SK-N-SH (cell line): Measurements from ENCODE around the gene HSPA5. TPM values are rescaled to one million over a fixed set of nuclear protein-coding genes. Genes with fewer than 3 reads are reported as not detected.
"Not testable (repeated sequence)": the region's sequence is repeated elsewhere in the genome, so short reads cannot be mapped to it uniquely, and the experiment has no call there.

Experiments
- CTCF ChIA-PET: fragments of 300-600, 350-600 bp; formaldehyde crosslinking; extraction: SDS; loops from one replicate; lab custom pipeline; 2021; lab: Yijun Ruan, JAX
- POLR2A ChIA-PET: fragments of 350-600 bp; sonication (Branson Sonifier 250); formaldehyde crosslinking; extraction: SDS; loops from one replicate; lab custom pipeline; 2020; ENCODE audit warnings: antibody characterized with exemption, inconsistent platforms; lab: Yijun Ruan, JAX
- DNase-seq: peaks from one replicate; pipeline ENCODE4 v3.0.0; 2012
- H2AFZ ChIP-seq: fragments of 200-600 bp; sonication (generic); 2 replicates; pipeline ENCODE4 v1.8.1; 2016; ENCODE audit warnings: antibody characterized with exemption, mild to moderate bottlenecking, low read depth
- H3F3A ChIP-seq: fragments of 200-600 bp; sonication (generic); replicated peaks from 2 replicates; pipeline ENCODE3; 2016; ENCODE audit warnings: antibody characterized with exemption, mild to moderate bottlenecking; ENCODE audit not compliant: insufficient read depth
- H3K27ac ChIP-seq, 2 experiments: fragments of 200-500 bp in 1 of 2; fragments of 200-600 bp in 1 of 2; sonication (Bioruptor generic) in 1 of 2; sonication (generic), shearing (Covaris generic) in 1 of 2; 2 replicates each; pipeline versions ENCODE4 v1.5.1 to v1.6.1; 2014 to 2016; ENCODE audit warnings: low read depth in 2 of 2, inconsistent platforms in 1 of 2, low read length in 1 of 2, mild to moderate bottlenecking in 1 of 2, mixed read lengths in 1 of 2
- H3K27me3 ChIP-seq: fragments of 200-600 bp; sonication (generic), shearing (Covaris generic); 2 replicates; pipeline ENCODE4 v1.6.1; 2016; ENCODE audit warnings: mixed run types; ENCODE audit not compliant: insufficient read depth
- H3K36me3 ChIP-seq, 2 experiments: fragments of 200-500 bp in 1 of 2; fragments of 200-600 bp in 1 of 2; sonication (Bioruptor generic) in 1 of 2; sonication (generic) in 1 of 2; replicated peaks in 1 of 2; 2 replicates each; pipeline versions ENCODE3 to v1.5.1; 2014 to 2016; ENCODE audit warnings: low read length in 1 of 2, mild to moderate bottlenecking in 1 of 2; ENCODE audit not compliant: insufficient read depth in 2 of 2, control insufficient read depth in 1 of 2
- H3K4me1 ChIP-seq, 2 experiments: fragments of 200-500 bp in 1 of 2; fragments of 200-600 bp in 1 of 2; sonication (Bioruptor generic) in 1 of 2; sonication (generic), shearing (Covaris generic) in 1 of 2; 2 replicates each; pipeline versions ENCODE4 v1.5.1 to v1.6.1; 2014 to 2016; ENCODE audit warnings: low read depth in 1 of 2, low read length in 1 of 2, mixed run types in 1 of 2; ENCODE audit not compliant: insufficient read depth in 2 of 2, control insufficient read depth in 1 of 2
- H3K4me2 ChIP-seq: fragments of 200-600 bp; sonication (generic), shearing (Covaris generic); 2 replicates; pipeline ENCODE4 v1.6.1; 2017; ENCODE audit warnings: mixed run types
- H3K4me3 ChIP-seq, 2 experiments: fragments of 200-500 bp in 1 of 2; fragments of 200-600 bp in 1 of 2; sonication (Bioruptor generic) in 1 of 2; sonication (generic), shearing (Covaris generic) in 1 of 2; 2 replicates each; pipeline versions ENCODE4 v1.5.1 to v1.8.1; 2014 to 2016; ENCODE audit warnings: low read depth in 2 of 2, inconsistent platforms in 1 of 2, low read length in 1 of 2, mild to moderate bottlenecking in 1 of 2, mixed read lengths in 1 of 2, moderate library complexity in 1 of 2
- H3K79me2 ChIP-seq: fragments of 200-600 bp; sonication (generic); 2 replicates; pipeline ENCODE4 v1.8.1; 2017; ENCODE audit warnings: mild to moderate bottlenecking; ENCODE audit not compliant: insufficient read depth
- H3K9ac ChIP-seq: fragments of 200-600 bp; sonication (generic); 2 replicates; pipeline ENCODE4 v1.6.1; 2017; ENCODE audit warnings: mixed run types
- H3K9me2 ChIP-seq: fragments of 200-600 bp; sonication (generic); 2 replicates; pipeline ENCODE4 v1.6.1; 2017; ENCODE audit warnings: mixed run types
- H3K9me3 ChIP-seq: fragments of 200-600 bp; sonication (generic); 2 replicates; pipeline ENCODE4 v1.6.1; 2017; ENCODE audit warnings: mixed run types, mild to moderate bottlenecking, moderate library complexity
- H4K20me1 ChIP-seq: fragments of 200-600 bp; sonication (generic); 2 replicates; pipeline ENCODE4 v1.6.1; 2017; ENCODE audit warnings: mild to moderate bottlenecking, mixed run types; ENCODE audit not compliant: insufficient read depth
- CHD2 ChIP-seq: fragments of 150-350 bp; IDR thresholded peaks from 2 replicates; pipeline ENCODE4 v1.6.1; 2018; ENCODE audit warnings: low read length; ENCODE audit not compliant: partially characterized antibody
- EP300 ChIP-seq, 2 experiments: IDR thresholded peaks; 2 replicates each; pipeline versions ENCODE4 v1.4.0 to v1.6.1; 2012; ENCODE audit warnings: borderline replicate concordance in 1 of 2, low read depth in 1 of 2, low read length in 1 of 2
- GATA2 ChIP-seq: sonication (generic); formaldehyde crosslinking; IDR thresholded peaks from 2 replicates; pipeline ENCODE4 v1.5.0; 2020; ENCODE audit warnings: mild to moderate bottlenecking, missing genetic modification reagents
- IRF3 ChIP-seq: fragments of 150-350 bp; IDR thresholded peaks from 2 replicates; pipeline ENCODE4 v1.6.1; 2016; ENCODE audit warnings: mild to moderate bottlenecking, low read depth, low read length
- MXI1 ChIP-seq: IDR thresholded peaks from 2 replicates; pipeline ENCODE4 v1.6.1; 2012; ENCODE audit warnings: mild to moderate bottlenecking, low read depth, low read length, improper control_type of control experiment
- NFIC ChIP-seq: IDR thresholded peaks from 2 replicates; pipeline ENCODE4 v1.4.0; 2012; ENCODE audit warnings: borderline replicate concordance
- PBX3 ChIP-seq: IDR thresholded peaks from 2 replicates; pipeline ENCODE4; 2012
- RFX5 ChIP-seq: IDR thresholded peaks from 2 replicates; pipeline ENCODE4 v1.6.1; 2012; ENCODE audit warnings: mild to moderate bottlenecking, improper control_type of control experiment, low read length
- RXRA ChIP-seq: IDR thresholded peaks from 2 replicates; pipeline ENCODE4 v1.4.0; 2012; ENCODE audit warnings: low read depth, mild to moderate bottlenecking, borderline replicate concordance
- SIN3A ChIP-seq: IDR thresholded peaks from 2 replicates; pipeline ENCODE4 v1.6.1; 2012; ENCODE audit warnings: low read depth, mild to moderate bottlenecking, low read length, moderate library complexity, borderline replicate concordance
- TAF1 ChIP-seq: IDR thresholded peaks from 2 replicates; pipeline ENCODE4 v1.6.1; 2012; ENCODE audit warnings: low read depth, mild to moderate bottlenecking, low read length, moderate library complexity, borderline replicate concordance
- TEAD4 ChIP-seq: IDR thresholded peaks from 2 replicates; pipeline ENCODE4 v1.4.0; 2012; ENCODE audit warnings: mild to moderate bottlenecking, borderline replicate concordance; ENCODE audit not compliant: insufficient read depth
- WGBS: methylation state at CpG from one replicate; pipeline ENCODE4 v1.1.6; 2017; ENCODE audit warnings: low lambda C conversion rate; 5-methylcytosine and 5-hydroxymethylcytosine counted together
- polyA plus RNA-seq, 3 experiments: library from polyadenylated mRNA; depleted of rRNA; stranded (reverse); fragments of >200 nt; gene quantifications; 2 replicates each; pipeline ENCODE4 v1.2.3, GENCODE V29; 2012
- TF ChIP-seq, protein P1 (sequence below): fragments of 150-350 bp; IDR thresholded peaks from 2 replicates; pipeline ENCODE4 v1.6.1; 2017; ENCODE audit warnings: antibody characterized with exemption, low read length, low read depth, borderline replicate concordance

The HSPA5 gene
- polyA plus RNA-seq, 1 of the 3 experiments (the other 2 are of a cell fraction) = 226 TPM

GRCh38 chr9:125227761-125228160 lies 13.4 kb downstream of the HSPA5 start:
- CTCF ChIA-PET = interaction anchor here (1.4 kb wide), 1 partner anchor 22 kb away, joined by 3 read pairs; no protein-coding TSS in a partner anchor
- WGBS = 97% methylated on average over 6 of the region's 6 CpGs
- Histone ChIP-seq H3K9ac (no peak overlapping the region), H3K4me2 (no peak overlapping the region), H3K4me3 (no peak overlapping the region), H2AFZ (no peak overlapping the region)
- no peak for TF ChIP-seq PBX3
- TF ChIP-seq IRF3 = no peak
- TF ChIP-seq EP300 (IDR thresholded peaks at IDR 0.05; ENCODE audit: borderline replicate concordance in 1 of 2, low read depth in 1 of 2, low read length in 1 of 2) = no peak
- no peak for TF ChIP-seq SIN3A
- TF ChIP-seq TAF1 = no peak
- TF ChIP-seq MXI1 = no peak
- TF ChIP-seq, all 33 proteins: peak for 0
- H3K27me3 ChIP-seq = no peaks in the 10 kb centered on the region
- no peaks in the 10 kb centered on the region for H3K9me2 ChIP-seq
- H3F3A ChIP-seq = peaks cover 12% of the 10 kb centered on the region
- no peaks in the 10 kb centered on the region for H3K79me2 ChIP-seq
- H3K4me1 ChIP-seq = no peaks in the 10 kb centered on the region
- H3K27ac ChIP-seq = no peak overlapping the region
- H3K9me3 ChIP-seq = no peaks in the 10 kb centered on the region
- H3K36me3 ChIP-seq = peaks cover 3 to 35% of the 10 kb centered on the region in 2 experiments
- no peak for DNase-seq
- H4K20me1 ChIP-seq = no peaks in the 10 kb centered on the region
- POLR2A ChIA-PET = interaction anchor here (2.1 kb wide), 1 partner anchor 13 kb away, joined by 7 read pairs; the partner anchor contains the start of gene HSPA5

DNA sequence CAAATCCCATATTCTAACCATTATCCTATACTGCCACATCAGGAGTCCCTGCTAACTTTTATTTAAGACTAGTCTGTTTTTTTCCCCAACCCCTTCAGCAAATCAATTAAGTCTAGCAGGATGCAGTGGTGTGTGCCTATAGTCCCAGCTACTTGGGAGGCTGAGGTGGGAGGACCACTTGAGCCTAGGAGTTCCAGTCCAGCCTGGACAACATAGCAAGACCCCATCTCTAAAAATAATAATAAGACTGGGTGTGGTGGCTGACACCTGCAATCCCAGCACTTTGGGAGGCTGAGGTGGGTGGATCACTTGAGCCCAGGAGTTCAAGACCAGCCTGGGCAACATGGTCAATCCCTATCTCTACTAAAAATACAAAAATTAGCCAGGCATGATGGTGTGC lies 16.3 kb downstream of the HSPA5 start:
- H3K9ac ChIP-seq, H3K79me2 ChIP-seq, H3K4me1 ChIP-seq, H2AFZ ChIP-seq, H3K27me3 ChIP-seq, H3K4me3 ChIP-seq, POLR2A ChIA-PET, H3K9me3 ChIP-seq, H3K9me2 ChIP-seq, H3K4me2 ChIP-seq, DNase-seq, H4K20me1 ChIP-seq, H3K27ac ChIP-seq, H3F3A ChIP-seq: not testable (repeated sequence)
- H3K36me3 ChIP-seq = peaks cover 4 to 38% of the 10 kb centered on the region in 2 experiments
- CTCF ChIA-PET = interaction anchor here (0.9 kb wide), 1 partner anchor 20 kb away, joined by 3 read pairs; no protein-coding TSS in a partner anchor

GRCh38 chr9:125218621-125219020 lies 22.5 kb downstream of the HSPA5 start:
- Histone ChIP-seq H4K20me1 (no peaks in the 10 kb centered on the region), H3F3A (peaks cover 10% of the 10 kb centered on the region), H3K27ac (no peak overlapping the region), H3K4me1 (no peaks in the 10 kb centered on the region), H3K9ac (no peak overlapping the region), H3K36me3 (peaks cover 9 to 36% of the 10 kb centered on the region in 2 experiments), H3K9me3 (no peaks in the 10 kb centered on the region), H3K9me2 (no peaks in the 10 kb centered on the region), H3K79me2 (no peaks in the 10 kb centered on the region), H3K4me3 (no peak overlapping the region), H2AFZ (no peak overlapping the region), H3K4me2 (no peak overlapping the region), H3K27me3 (no peaks in the 10 kb centered on the region)
- no peak for DNase-seq
- 94% methylated on average over 3 of the region's 3 CpGs for WGBS
- TF ChIP-seq, protein P1, sequence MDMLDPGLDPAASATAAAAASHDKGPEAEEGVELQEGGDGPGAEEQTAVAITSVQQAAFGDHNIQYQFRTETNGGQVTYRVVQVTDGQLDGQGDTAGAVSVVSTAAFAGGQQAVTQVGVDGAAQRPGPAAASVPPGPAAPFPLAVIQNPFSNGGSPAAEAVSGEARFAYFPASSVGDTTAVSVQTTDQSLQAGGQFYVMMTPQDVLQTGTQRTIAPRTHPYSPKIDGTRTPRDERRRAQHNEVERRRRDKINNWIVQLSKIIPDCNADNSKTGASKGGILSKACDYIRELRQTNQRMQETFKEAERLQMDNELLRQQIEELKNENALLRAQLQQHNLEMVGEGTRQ = no peak
- no peak for TF ChIP-seq GATA2 (CRISPR knock-in tag)
- TF ChIP-seq NFIC = no peak
- no peak for TF ChIP-seq RFX5
- no peak for TF ChIP-seq TEAD4
- no peak for TF ChIP-seq RXRA
- TF ChIP-seq CHD2 = no peak
- CTCF ChIA-PET = no interaction called here
- POLR2A ChIA-PET = interaction anchor here (0.8 kb wide), 1 partner anchor 14 kb away, joined by 5 read pairs; no protein-coding TSS in a partner anchor
